ENCODE measurements around the gene AHRR. TPM values are rescaled to one million over a fixed set of nuclear protein-coding genes. Genes with fewer than 3 reads are reported as not detected.

The AHRR gene
- total RNA-seq, 1 donor from 2014 or later, result 10.5 TPM

- Histone ChIP-seq H3K9me3 (ENCODE audit: insufficient read depth, low read depth, low read length) (peaks cover 4% of the 10 kb centered on the region), H3K9ac (ENCODE audit: low read length) (no peak overlapping the region), H2AFZ (ENCODE audit: low read depth, low read length) (no peak overlapping the region), H3K36me3 (ENCODE audit: insufficient read depth, low read length) (peaks cover 7% of the 10 kb centered on the region), H3K4me3 (ENCODE audit: insufficient read depth, low read depth, low read length) (no peak overlapping the region), H3K79me2 (ENCODE audit: insufficient read depth, low read length) (peaks cover 8% of the 10 kb centered on the region), H4K20me1 (ENCODE audit: insufficient read depth, low read length) (no peaks in the 10 kb centered on the region), H3K27me3 (ENCODE audit: insufficient read depth, low read length) (no peaks in the 10 kb centered on the region), H3K4me1 (ENCODE audit: insufficient read depth, low read length) (peaks cover 5% of the 10 kb centered on the region), H3K4me2 (ENCODE audit: low read length) (no peak overlapping the region), H3K27ac (ENCODE audit: low read depth, low read length) (no peak overlapping the region)
- TF ChIP-seq EZH2 (IDR thresholded peaks at IDR 0.05; ENCODE audit: insufficient read depth, low read length) (no peak), CTCF (IDR thresholded peaks at IDR 0.05; ENCODE audit: insufficient read depth, low read depth, low read length) (no peak)
- Mint-ChIP-seq H3K27ac (ENCODE audit: unreplicated experiment) (no peak overlapping the region), H3K4me3 (ENCODE audit: unreplicated experiment) (no peak overlapping the region), H3K4me1 (ENCODE audit: low read depth, unreplicated experiment) (peaks cover 22% of the 10 kb centered on the region), H3K9me3 (ENCODE audit: unreplicated experiment) (peaks cover 13% of the 10 kb centered on the region), H3K36me3 (ENCODE audit: low read depth, unreplicated experiment) (peaks cover 20% of the 10 kb centered on the region), H3K27me3 (ENCODE audit: low read depth, unreplicated experiment) (peaks cover 2% of the 10 kb centered on the region)
- DNase-seq (ENCODE audit: low read depth) (no peak), FAIRE-seq (no peak)
Observed at GRCh38 chr5:388266-389196, 67.0 kb downstream of the AHRR start.

- H3K4me1 Mint-ChIP-seq (ENCODE audit: low read depth, unreplicated experiment), result peaks cover 27% of the 10 kb centered on the region
Observed at GRCh38 chr5:389197-389821, 67.8 kb downstream of the AHRR start.

More at GRCh38 chr5:389197-389821, 67.8 kb downstream of the AHRR start:
- DNase-seq (ENCODE audit: low read depth) (no peak), FAIRE-seq (no peak)
- no peak overlapping the region for H3K9ac ChIP-seq (ENCODE audit: low read length)
- H3K79me2 ChIP-seq (ENCODE audit: insufficient read depth, low read length), result peaks cover 8% of the 10 kb centered on the region
- H3K27me3 Mint-ChIP-seq (ENCODE audit: low read depth, unreplicated experiment), result peaks cover 2% of the 10 kb centered on the region
- H3K36me3 Mint-ChIP-seq (ENCODE audit: low read depth, unreplicated experiment), result peaks cover 20% of the 10 kb centered on the region
- H3K27me3 ChIP-seq (ENCODE audit: insufficient read depth, low read length), result no peaks in the 10 kb centered on the region
- no peak overlapping the region for H3K4me3 ChIP-seq (ENCODE audit: insufficient read depth, low read depth, low read length)
- no peak overlapping the region for H3K27ac Mint-ChIP-seq (ENCODE audit: unreplicated experiment)
- H3K36me3 ChIP-seq (ENCODE audit: insufficient read depth, low read length), result peaks cover 7% of the 10 kb centered on the region
- no peak for TF ChIP-seq EZH2 (IDR thresholded peaks at IDR 0.05; ENCODE audit: insufficient read depth, low read length)
- TF ChIP-seq CTCF (IDR thresholded peaks at IDR 0.05; ENCODE audit: insufficient read depth, low read depth, low read length), result no peak
- H3K4me2 ChIP-seq (ENCODE audit: low read length), result no peak overlapping the region
- H3K9me3 ChIP-seq (ENCODE audit: insufficient read depth, low read depth, low read length), result peaks cover 4% of the 10 kb centered on the region
- peaks cover 13% of the 10 kb centered on the region for H3K9me3 Mint-ChIP-seq (ENCODE audit: unreplicated experiment)
- no peak overlapping the region for H3K27ac ChIP-seq (ENCODE audit: low read depth, low read length)
- H4K20me1 ChIP-seq (ENCODE audit: insufficient read depth, low read length), result no peaks in the 10 kb centered on the region
- H3K4me1 ChIP-seq (ENCODE audit: insufficient read depth, low read length), result peaks cover 5% of the 10 kb centered on the region
- H3K4me3 Mint-ChIP-seq (ENCODE audit: unreplicated experiment), result no peak overlapping the region
- H2AFZ ChIP-seq (ENCODE audit: low read depth, low read length), result no peak overlapping the region
